Tibial nerve (tissue), 4 donors: ENCODE results near the gene NEK11. TPM values are rescaled to one million over a fixed set of nuclear protein-coding genes. Genes with fewer than 3 reads are reported as not detected.

Source experiments
- DNase-seq, 2 donors: peaks; one replicate each; pipeline ENCODE4 v3.0.0-alpha.2; 2019; ENCODE audit warnings: low spot score in 2 of 2
- H3K27ac ChIP-seq, 4 donors: fragments of 200-600 bp; sonication (generic) in 3 of 4; one replicate each; pipeline ENCODE4 v1.5.1; 2017 to 2019; ENCODE audit warnings: mild to moderate bottlenecking in 1 of 4
- H3K27me3 ChIP-seq, 2 donors: fragments of 200-600 bp; sonication (generic) in 1 of 2; one replicate each; pipeline versions ENCODE4 v1.5.1 to v1.6.0; 2017 to 2019
- H3K36me3 ChIP-seq, 3 donors: fragments of 200-600 bp; sonication (generic); one replicate each; pipeline ENCODE4 v1.5.1; 2018 to 2019
- H3K4me1 ChIP-seq, 4 donors: fragments of 200-600 bp; sonication (generic) in 3 of 4; one replicate each; pipeline ENCODE4 v1.5.1; 2017 to 2019
- H3K4me3 ChIP-seq, 4 donors: fragments of 200-600 bp; sonication (generic) in 3 of 4; one replicate each; pipeline ENCODE4 v1.5.1; 2017 to 2019; ENCODE audit warnings: mild to moderate bottlenecking in 1 of 4, moderate library complexity in 1 of 4
- H3K9me3 ChIP-seq, 4 donors: fragments of 200-600 bp; sonication (generic) in 3 of 4; one replicate each; pipeline ENCODE4 v1.5.1; 2017 to 2019
- EP300 ChIP-seq, 2 donors: sonication (generic); formaldehyde crosslinking; IDR thresholded peaks; one replicate each; pipeline ENCODE4 v1.6.1; 2017; ENCODE audit warnings: antibody characterized with exemption in 2 of 2, mild to moderate bottlenecking in 1 of 2
- POLR2A ChIP-seq, 2 donors: fragments of 450-650 bp; IDR thresholded peaks; one replicate each; pipeline ENCODE4 v1.6.1; 2017; ENCODE audit warnings: antibody characterized with exemption in 2 of 2, mild to moderate bottlenecking in 2 of 2, moderate library complexity in 2 of 2
- WGBS, 2 donors: methylation state at CpG; one replicate each; pipeline ENCODE4 v1.1.5; 2018; 5-methylcytosine and 5-hydroxymethylcytosine counted together
- total RNA-seq, 4 donors: library from RNA; depleted of rRNA; stranded (reverse); fragments of >200 nt; gene quantifications; one replicate each; pipeline ENCODE4 v1.1.0, GENCODE V29; 2016
- TF ChIP-seq, protein P1 (sequence below), 5 experiments: fragments of 200-600 bp in 3 of 5; fragments of 450-650 bp in 2 of 5; sonication (generic) in 3 of 5; IDR thresholded peaks; one replicate each; pipeline ENCODE4 v1.5.1; 2016 to 2019; ENCODE audit warnings: antibody characterized with exemption in 5 of 5, mild to moderate bottlenecking in 3 of 5, moderate library complexity in 2 of 5

Gene NEK11
- total RNA-seq, 4 donors from 2014 or later = 7.0 to 32.8 (median 15.3) TPM

DNA sequence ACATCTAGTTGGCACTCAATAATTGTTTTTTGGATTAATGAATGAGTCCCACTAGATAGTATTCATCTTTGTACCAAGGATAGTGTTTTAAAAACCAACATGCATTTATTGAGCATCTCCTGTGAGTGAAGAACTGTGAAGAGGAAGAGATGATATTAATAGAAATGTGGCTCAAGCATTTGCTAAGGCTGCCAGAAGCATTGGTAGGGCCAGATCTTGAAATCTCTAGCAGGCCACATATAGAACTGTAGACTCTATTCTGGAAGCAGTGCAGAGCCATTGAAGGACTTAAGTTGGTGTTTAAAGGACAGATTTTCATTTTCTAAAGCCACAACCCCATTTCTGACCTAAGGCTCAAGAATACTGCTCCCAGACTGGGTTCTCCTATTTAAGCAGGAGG is 99.0 kb downstream of the NEK11 start:
- no peak overlapping the region for H3K27ac ChIP-seq
- H3K4me3 ChIP-seq = no peak overlapping the region
- H3K27me3 ChIP-seq = no peaks in the 10 kb centered on the region
- TF ChIP-seq, protein P1, sequence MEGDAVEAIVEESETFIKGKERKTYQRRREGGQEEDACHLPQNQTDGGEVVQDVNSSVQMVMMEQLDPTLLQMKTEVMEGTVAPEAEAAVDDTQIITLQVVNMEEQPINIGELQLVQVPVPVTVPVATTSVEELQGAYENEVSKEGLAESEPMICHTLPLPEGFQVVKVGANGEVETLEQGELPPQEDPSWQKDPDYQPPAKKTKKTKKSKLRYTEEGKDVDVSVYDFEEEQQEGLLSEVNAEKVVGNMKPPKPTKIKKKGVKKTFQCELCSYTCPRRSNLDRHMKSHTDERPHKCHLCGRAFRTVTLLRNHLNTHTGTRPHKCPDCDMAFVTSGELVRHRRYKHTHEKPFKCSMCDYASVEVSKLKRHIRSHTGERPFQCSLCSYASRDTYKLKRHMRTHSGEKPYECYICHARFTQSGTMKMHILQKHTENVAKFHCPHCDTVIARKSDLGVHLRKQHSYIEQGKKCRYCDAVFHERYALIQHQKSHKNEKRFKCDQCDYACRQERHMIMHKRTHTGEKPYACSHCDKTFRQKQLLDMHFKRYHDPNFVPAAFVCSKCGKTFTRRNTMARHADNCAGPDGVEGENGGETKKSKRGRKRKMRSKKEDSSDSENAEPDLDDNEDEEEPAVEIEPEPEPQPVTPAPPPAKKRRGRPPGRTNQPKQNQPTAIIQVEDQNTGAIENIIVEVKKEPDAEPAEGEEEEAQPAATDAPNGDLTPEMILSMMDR (IDR thresholded peaks at IDR 0.05) = no peak
- TF ChIP-seq EP300 (IDR thresholded peaks at IDR 0.05) (no peak), POLR2A (IDR thresholded peaks at IDR 0.05) (no peak)
- H3K36me3 ChIP-seq = peaks cover 0 to 21% (median 0%) of the 10 kb centered on the region in 3 donors
- no peak for DNase-seq
- no peaks in the 10 kb centered on the region for H3K4me1 ChIP-seq
- peaks cover 0 to 44% (median 3%) of the 10 kb centered on the region in 4 donors for H3K9me3 ChIP-seq

DNA sequence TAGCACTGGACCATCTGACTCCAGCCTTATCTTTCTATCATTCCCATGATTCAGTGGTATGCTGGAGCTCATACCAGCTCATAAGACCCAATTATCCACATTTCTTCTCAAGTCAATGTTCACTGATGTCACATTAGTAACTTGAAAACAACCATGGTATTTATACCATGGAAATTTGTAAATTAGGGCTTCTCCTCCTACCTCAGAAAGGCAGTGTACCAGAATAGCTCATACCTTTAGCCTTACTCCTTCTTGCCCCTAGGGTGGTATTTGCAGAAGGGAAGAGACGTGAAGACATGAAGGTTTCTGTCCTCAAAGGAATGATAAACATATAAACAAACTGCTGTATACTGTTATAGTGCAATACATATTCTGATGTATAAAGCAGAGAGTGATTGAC is 114.2 kb downstream of the NEK11 start:
- no peak for DNase-seq
- TF ChIP-seq, protein P1 (IDR thresholded peaks at IDR 0.05) = no peak
- TF ChIP-seq POLR2A (IDR thresholded peaks at IDR 0.05) (no peak), EP300 (IDR thresholded peaks at IDR 0.05) (no peak)
- WGBS, 2 donors = 86 to 97% methylated on average over 1 of the region's 1 CpG
- Histone ChIP-seq H3K36me3 (peaks cover 0 to 19% (median 0%) of the 10 kb centered on the region in 3 donors), H3K27me3 (no peaks in the 10 kb centered on the region), H3K4me3 (no peak overlapping the region), H3K27ac (no peak overlapping the region), H3K4me1 (no peaks in the 10 kb centered on the region), H3K9me3 (no peaks in the 10 kb centered on the region)

GRCh38 chr3:131141770-131142169 is 115.1 kb downstream of the NEK11 start:
- Histone ChIP-seq H3K36me3 (peaks cover 0 to 19% (median 0%) of the 10 kb centered on the region in 3 donors), H3K9me3 (no peaks in the 10 kb centered on the region), H3K4me3 (no peak overlapping the region), H3K4me1 (no peaks in the 10 kb centered on the region), H3K27me3 (no peaks in the 10 kb centered on the region), H3K27ac (no peak overlapping the region)
- WGBS, 2 donors = 97 to 98% methylated on average over 2 of the region's 2 CpGs
- DNase-seq = no peak
- TF ChIP-seq EP300 (IDR thresholded peaks at IDR 0.05) = no peak
- TF ChIP-seq, protein P1 (IDR thresholded peaks at IDR 0.05) = no peak
- no peak for TF ChIP-seq POLR2A (IDR thresholded peaks at IDR 0.05)

DNA sequence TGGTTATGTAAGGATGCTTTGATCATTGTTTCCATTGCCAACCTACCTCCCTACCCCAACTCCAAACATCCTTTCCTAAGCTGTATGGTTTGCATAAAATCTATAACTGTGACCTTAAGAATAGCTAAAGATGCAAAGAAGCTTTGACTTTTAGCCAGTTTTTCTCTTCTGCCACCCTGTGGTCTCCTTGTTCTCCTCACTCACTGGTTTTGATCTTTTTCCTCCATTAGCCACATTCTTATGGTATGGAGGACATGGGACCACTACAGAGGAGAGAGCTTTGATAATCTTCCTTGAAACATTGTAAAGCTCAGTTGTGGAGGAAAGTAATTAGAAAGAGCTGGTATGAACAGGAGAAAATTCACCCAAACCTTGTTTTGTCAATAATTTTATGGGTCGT is 115.9 kb downstream of the NEK11 start:
- no peak for TF ChIP-seq EP300 (IDR thresholded peaks at IDR 0.05)
- TF ChIP-seq, protein P1 (IDR thresholded peaks at IDR 0.05) = no peak
- no peak for TF ChIP-seq POLR2A (IDR thresholded peaks at IDR 0.05)
- peaks cover 0 to 13% (median 0%) of the 10 kb centered on the region in 3 donors for H3K36me3 ChIP-seq
- no peak overlapping the region for H3K4me3 ChIP-seq
- H3K27ac ChIP-seq = no peak overlapping the region
- 94 to 98% methylated on average over 1 of the region's 1 CpG for WGBS, 2 donors
- H3K9me3 ChIP-seq = no peaks in the 10 kb centered on the region
- no peaks in the 10 kb centered on the region for H3K4me1 ChIP-seq
- H3K27me3 ChIP-seq = no peaks in the 10 kb centered on the region
- no peak for DNase-seq

DNA sequence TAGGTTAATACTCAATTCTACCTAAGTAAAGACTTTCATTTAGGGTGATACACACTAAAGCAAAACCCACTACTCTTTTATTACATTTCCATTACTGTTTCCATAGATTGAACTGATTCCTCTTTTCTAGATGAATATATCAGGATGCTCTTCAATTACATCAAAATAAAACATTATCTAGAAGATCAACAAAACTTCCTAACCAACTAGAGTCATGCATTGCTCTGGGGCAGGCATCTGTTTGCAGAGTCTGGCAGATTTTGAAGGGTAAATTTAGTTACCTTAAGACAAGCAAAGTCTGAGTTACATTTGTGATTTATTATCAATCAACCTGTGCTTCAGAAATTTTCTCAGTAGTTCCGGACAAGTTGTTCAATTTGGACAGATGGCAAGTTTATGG is 117.1 kb downstream of the NEK11 start:
- H3K27ac ChIP-seq = no peak overlapping the region
- WGBS, 2 donors = 93 to 100% methylated on average over 1 of the region's 1 CpG

More for the DNA sequence above, 117.1 kb downstream of the NEK11 start:
- no peaks in the 10 kb centered on the region for H3K27me3 ChIP-seq
- no peaks in the 10 kb centered on the region for H3K4me1 ChIP-seq
- TF ChIP-seq POLR2A (IDR thresholded peaks at IDR 0.05) (no peak), EP300 (IDR thresholded peaks at IDR 0.05) (no peak)
- TF ChIP-seq, protein P1 (IDR thresholded peaks at IDR 0.05) = no peak
- H3K4me3 ChIP-seq = no peak overlapping the region
- peaks cover 0 to 4% (median 0%) of the 10 kb centered on the region in 3 donors for H3K36me3 ChIP-seq
- no peak for DNase-seq
- H3K9me3 ChIP-seq = no peaks in the 10 kb centered on the region
